ENCODE results near the gene FGF12.
"Not testable (repeated sequence)": the region's sequence is repeated elsewhere in the genome, so short reads cannot be mapped to it uniquely, and the experiment has no call there.

The FGF12 gene

DNA sequence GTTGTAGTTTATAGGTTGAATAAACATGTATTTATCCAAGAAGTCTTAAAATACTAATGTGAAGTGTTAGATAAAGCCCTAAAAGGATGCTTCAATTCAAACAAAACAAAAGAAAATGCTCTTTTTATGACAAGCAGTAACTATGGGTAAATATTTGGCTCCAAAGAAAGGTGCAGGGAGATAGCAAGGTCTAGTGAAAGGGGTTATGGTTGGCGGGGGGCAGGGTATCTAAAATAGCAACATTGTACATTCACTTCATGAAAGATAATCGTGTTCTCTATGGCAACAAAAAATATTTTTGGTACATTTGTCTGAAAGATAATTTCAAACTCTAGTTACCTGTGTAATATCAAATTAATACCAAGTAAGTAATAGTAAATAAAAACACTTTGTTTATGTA is 149.5 kb downstream of the FGF12 start:
- no peak for DNase-seq

DNA sequence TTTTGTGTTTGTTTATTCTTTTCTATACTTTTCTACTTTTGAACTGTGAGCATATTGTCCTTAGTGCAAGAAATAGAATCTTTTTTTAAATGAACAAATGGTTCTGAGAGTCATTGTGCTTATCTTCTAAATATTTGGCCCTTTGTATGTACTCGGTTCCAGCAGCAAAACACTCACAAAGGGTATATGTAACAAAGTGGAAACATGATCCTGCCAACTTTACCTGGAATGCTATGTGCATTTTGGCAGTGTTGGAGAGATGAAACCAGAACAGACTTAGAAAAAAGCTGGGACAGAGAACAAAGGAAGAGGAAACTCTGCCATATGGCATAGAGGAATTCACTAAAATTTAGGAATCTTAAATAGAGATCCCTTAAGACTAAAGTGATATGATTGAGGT is 150.1 kb downstream of the FGF12 start:
- DNase-seq: no peak

DNA sequence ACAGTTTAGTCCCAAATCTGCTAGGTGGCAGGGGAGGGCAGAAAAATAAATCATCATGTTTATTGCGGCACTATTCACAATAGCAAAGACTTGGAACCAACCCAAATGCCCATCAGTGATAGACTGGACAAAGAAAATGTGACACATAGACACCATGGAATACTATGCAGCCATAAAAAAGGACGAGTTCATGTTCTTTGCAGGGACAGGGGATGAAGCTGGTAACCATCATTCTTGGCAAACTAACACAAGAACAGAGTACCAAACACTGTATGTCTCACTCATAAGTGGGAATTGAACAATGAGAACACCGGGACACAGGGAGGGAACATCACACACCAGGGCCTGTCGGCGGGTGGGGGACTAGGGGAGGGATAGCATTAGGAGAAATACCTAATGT is 150.6 kb downstream of the FGF12 start:
- not testable (repeated sequence) for DNase-seq

DNA sequence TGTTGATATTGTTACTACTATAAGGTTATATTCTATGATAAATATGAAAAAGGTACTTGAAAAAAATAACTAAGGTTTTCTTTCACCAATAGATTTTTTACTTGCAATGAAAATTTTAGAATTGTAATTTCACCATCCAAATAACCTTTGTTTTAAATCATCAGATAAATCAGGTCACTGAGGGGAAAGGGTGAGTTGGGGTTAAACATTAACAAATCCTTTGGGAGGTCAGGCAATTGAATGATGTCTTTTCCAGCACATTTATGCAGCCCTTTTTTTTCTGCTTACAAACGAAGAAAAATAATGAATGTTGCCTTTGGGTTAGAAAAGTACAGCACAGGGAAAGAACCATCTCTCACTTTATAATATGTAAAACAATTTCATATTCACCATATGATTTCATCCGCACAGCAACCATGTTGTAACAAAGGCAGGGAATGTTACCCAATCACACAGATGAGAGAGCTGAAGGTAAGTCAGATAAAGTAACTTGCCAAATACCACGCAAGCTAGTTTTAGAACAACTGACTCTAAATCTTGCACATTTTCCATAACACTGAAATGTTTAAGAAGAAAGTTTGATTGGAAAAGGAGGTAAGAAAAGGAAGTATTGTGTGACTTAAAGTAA is 151.3 kb downstream of the FGF12 start:
- no peak for DNase-seq

DNA sequence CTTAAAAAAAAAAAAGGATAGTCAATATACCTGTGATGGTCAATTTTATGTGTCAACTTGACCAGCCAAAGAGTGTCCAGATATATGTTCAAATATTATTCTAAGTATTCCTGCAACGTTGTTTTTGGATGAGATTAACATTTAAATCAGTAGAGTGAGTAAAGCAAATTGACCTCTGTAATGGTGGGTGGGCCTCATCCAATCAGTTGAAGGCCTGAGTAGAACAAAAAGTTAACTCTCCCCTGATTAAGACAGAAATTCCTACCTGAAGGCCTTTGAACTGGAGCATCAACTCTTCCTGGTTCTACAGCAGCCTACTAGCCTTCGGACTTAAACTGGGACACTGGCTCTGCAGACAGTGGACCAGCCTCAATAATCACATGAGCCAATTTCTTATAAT is 154.1 kb downstream of the FGF12 start:
- no peak for DNase-seq

DNA sequence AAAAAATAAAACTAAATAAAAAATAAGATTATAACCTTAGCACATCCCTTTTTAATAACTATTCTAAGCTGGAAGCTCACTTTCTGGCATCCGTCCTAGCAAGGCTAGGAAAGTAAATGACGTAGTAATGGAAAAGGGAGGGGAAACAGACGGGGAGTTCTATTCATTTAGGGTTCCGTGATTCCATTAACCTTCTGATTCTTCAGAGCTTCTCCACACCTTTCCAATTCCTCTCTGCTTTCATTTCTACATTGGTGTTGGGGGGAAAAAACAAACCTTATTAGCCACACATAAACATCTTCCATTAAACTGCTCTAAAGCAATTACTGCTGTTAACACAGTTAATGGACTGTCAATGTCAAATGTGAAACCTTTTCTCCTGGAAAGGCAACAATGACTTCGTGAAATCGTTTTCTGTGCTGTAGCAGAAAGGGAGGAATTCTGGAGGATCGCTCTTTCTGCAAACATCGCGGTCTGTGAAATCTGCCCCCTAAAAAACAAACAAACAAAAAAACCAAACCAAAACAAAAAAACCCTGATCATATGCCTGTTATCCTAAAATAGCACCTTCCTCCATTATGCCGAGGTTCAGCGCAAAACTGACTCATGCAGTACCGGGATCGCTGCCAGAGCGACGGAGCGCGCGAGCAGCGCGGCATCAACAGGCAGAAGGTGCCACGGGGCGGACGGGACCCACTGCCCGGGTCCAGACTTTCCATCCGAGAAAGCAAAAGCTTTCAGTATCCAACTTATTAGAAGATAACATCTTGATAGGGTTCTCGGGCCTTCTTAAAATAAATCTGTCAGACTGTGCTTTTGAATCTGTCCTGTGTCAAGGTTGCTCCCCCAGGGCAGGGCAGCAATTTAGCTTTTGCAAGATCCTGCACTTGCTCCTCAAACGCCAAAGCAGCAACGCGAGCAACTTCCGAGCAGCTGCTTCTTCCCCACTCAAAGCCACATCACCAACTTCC is 156.2 kb downstream of the FGF12 start:
- no peak for DNase-seq

DNA sequence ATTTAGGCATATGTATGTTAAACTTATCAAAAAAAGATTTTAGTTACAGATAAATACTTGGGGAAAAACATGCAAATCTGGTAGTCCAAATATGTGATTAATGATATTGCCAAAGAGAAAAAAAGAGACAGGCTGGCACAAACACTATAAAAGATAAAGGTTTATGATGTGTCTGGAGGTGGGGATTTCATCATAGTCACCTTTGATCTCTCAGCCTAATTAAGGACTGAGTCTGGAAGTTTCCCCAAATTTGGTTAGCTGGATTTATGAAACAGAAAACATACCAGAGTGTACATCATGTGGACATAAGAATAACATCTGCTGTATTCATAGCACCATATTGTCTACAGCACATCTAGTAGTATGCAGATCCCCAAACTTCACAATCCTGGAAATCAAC is 157.0 kb downstream of the FGF12 start:
- no peak for DNase-seq

DNA sequence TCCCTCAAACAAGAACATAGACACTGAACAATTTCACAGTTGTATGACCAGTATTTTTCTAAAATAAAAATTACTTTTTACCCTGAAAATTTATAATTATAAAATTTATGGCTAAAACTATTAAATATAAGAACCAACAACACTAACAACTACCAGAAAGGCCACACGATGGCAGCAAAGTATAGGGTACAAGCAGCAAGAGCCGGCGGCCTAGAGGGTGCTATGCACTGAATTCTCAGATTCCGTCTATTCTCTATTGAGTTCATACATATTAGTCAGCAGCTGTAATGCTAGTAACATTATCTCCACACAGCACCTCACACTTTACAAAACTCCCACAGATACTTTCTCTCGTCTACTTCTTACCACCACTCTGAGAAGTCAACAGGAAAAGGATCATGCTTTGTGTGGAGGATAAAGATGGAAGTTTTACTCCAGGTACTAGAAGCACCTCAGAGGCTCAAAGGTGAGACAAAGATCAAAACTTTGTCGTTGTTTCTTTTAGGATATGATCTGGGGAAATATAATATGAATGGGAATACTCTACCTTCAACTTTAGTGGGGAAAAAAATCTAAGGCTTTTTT is 160.5 kb downstream of the FGF12 start:
- no peak for DNase-seq

DNA sequence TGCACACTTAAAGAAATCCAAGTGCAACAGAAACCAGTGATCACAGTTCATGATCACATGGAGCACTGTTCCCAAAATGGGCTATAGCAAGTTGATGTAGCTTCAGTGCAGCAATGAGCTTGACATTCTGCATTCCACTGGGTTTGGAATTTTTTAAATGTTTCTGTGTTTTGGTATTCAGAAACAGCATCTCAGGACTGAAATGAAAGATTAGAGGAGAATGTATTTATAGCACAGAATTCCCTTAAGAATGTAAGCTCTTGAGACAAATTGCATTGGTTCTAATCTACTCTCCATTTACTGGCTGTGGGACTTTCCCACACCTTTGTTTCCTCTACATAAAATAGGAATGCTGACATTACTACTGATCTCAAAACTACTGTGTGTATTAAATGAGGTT is 162.7 kb downstream of the FGF12 start:
- DNase-seq: no peak

DNA sequence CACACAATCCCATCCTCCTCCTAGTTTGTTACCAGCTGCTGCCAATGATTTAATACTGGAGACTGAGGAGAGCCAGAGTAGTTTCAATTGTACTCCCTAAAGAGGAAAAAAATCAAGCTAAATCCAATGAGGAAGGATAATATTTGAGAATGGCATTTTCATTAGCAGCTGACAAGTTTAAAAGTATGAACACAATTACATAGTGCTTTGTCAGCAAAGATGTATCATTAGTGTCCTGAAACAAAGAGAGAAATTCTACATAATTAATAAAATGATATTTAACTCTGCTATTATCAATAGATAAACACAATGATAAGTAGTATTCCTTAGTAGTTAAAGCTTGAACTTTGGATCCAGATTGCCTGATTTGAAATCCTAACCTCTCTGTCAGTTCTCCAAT is 163.9 kb downstream of the FGF12 start:
- no peak for DNase-seq

DNA sequence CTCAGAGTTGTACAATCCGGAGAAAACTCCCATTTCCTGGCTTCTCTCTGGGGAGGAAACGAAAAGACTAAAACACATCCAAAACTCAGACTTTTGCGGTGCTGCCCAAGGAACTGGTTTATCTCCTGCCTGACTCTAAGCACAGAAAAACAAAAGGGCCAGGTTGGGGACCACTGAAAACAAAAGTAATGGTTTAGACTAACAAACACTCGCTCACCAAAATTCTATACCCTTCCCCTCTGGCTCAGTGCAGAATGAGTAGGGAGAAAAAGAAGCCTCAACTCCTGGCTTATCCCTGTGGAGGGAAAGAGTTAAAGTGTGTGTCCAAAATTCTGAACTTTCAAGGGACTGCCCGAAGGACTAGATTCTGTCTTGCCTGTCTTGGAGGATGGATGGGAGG is 173.6 kb downstream of the FGF12 start:
- no peak for DNase-seq

DNA sequence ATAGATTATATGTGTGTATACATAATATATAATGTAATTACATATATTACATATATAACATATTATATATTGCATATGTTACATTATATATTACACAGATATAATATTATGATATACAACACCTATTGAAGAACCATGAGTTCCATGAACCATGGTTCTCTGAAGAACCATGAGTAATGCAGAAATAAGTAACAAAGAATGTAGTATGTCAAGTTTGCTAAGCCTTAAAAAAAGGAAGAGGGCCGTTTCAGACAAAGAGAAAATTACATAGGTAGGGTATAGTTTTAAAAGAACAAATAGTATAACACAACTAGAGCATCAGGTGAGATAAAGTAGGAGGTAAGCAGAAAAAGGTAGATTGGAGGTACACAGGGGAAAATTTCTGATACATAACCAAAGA is 177.0 kb downstream of the FGF12 start:
- no peak for DNase-seq

DNA sequence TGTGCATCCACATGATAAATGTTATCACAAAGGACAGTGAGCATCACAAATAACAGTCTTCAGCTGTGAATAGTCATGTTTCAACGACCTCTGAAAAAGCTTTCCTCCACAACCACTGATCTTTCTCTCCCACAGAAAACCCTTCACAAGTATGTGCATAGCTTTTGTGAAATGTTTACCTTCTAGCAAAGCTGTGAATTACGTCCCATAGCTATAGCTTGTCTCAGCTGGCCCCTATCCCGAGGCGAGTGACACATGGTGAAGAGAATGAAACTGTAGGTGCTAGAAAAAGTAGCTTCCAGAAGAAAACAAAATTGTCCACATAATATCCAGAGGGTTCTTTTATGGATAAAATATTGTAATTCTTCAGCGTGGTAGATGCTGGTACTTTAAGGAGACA is 182.0 kb downstream of the FGF12 start:
- DNase-seq: no peak

DNA sequence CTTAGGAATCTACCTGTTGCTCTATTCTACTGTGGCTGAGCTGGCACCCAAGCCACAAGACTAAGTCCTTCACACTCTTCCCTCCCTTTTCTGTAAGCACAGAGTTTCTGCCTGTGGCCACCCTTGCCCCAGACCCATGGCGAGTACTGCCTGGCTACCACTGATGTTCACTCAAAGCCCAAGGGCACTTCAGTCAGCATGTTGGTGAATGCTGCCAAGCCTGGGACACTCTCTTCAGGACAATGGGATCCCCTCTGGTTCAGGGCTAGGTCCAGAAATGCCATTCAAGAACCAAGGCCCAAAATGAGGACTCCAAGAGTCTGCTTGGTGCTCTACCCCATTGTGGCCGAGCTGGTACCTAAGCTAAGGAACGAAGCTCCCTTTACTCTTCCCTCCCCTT is 184.2 kb downstream of the FGF12 start:
- no peak for DNase-seq

DNA sequence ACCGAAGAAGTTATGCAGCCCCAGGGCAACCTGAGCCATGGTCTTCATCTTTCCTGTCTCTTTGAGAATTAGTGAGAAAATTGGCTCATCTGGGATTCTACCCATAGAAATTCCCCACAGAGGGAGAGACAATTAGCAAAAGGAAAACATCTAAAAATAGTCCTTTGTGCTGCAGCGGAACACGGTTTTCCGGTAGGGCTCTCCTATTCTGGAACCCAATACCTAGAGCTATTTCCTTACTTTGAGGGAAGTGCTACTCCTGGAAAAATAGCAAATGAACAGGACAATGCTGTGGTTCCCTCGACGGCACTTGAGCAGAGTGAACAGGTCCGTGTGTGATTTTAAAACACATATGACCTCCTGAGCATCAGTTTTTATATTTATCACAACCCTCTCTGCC is 210.5 kb downstream of the FGF12 start:
- no peak for DNase-seq

DNA sequence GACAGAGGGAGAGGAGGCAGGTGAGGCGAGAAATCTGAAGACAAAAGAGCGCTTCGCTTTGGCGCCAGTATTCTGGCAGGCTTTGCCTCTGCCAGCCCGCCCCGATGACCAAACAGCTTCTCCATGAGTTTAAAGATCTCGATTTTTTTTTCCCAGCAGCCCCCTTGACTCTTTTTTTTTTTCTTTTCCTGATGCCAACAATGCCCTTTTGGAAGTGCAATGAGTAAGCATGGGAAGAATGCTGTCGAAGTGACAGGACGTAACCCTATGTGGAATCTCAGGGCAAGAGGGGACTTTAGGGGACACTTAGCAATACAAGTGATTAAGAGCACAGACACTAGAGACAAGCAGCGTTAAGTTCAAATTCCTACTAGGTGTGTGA is 211.7 kb downstream of the FGF12 start:
- DNase-seq: no peak

DNA sequence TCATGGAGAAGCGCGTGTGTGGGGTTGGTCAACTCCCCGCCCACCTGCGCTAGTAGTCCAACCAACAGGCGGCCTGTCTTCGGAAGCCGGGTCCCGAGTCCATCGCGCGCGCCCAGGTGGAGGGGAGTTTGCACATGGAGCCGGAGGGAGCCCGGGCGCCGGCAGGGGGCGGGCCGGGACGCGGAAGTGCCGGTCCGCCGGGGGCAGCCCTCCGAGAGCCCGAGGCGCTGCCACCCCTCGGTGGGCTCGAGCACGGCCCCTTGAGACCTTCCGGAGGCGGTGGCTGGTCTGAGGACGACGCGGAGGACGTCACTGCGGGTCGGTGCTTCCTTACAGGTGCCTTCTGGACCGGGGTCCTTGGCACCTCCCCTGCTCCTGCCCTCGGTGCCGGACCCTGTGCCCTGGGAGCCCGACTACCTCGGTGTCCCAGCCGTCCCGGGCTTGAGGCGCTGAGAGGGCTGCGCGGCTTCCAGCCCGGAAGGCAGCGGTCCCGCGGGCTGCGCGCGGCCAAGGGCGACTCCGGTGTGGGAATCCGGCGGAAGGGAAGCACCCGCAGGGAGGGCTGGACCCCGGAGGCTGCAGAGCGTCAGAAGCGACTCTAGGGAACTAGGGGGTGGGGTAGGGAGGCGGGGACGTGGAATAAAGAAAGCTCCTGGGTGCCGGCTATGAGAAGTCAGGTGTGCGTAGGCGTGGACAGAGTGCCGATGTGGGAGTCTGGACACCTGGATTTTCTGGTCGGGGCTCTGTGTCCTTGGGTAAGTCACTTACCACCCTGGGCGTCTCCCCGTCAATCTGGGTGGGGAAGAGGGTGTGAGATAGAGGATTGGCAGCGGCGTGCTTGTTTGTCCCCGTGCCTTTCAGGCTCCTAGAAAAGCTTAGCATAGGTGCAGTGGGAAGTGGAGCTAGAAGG is 212.3 kb downstream of the FGF12 start:
- no peak for DNase-seq

DNA sequence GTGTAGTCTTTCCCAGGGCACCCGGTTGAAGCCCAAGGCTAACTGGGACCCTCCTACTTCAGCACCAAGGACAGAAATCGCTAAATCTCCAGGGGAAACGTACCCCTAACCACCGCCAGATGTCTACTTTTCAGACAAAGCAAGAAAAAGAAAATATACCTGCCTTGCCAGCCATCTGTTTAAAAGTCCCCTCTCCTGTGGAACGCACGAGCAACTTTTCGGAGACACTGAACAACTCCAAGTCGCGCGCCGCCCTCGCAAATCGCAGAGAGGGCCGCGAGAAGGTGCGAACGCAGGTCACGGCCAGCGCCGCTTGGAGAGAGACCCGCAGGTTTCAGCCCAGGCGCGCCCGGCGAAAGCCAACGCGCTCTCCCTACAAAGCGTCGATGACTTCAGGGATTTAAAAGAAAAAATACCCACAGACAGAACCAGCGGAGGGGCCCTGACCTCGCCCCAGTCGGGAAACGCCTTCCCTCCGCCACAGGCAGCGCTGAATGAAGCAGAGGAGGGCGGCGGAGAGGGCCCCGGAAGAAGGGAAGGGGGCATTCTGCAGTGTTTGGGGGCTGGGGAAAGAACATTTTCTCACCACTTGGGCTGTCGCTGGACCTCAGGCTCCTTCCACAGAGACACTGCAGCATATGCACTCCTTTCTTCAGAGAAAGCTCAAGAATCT is 213.1 kb downstream of the FGF12 start:
- DNase-seq: no peak

DNA sequence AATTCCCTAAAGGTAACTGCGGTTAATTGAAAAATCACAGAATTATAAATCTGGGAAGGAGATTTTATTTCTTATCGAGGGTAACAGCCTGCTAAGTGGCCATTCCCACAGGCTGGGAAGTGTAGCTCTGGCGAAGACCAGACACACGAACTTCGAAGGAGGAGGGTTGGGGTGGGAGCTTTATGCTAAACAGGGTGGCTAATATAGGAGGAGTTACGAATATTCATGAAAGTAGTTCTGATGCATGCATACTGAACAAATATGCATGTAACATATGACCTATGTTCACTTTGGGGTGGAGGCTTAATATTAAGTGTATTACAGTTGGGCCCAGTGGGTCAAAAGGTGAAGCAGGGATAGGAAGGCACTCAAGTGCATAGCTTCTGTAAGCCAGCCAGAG is 221.6 kb downstream of the FGF12 start:
- no peak for DNase-seq

DNA sequence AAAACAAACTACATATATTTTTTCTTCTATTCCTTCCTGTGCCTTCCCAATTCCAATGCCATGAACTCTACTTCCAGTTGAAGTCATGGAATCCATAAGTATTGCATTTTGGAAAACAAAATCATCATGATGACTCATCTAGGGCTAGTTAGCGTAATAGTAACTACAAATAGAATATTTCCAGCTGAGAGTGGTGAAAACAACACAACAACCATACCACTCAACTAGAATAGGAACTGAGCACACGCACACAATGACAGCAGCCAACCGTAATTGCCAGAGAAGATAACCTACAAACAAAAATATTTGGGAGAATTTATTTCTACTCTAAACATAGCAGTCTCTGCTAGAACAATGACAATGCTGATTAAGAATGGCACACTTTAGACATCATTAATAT is 225.9 kb downstream of the FGF12 start:
- DNase-seq: no peak

DNA sequence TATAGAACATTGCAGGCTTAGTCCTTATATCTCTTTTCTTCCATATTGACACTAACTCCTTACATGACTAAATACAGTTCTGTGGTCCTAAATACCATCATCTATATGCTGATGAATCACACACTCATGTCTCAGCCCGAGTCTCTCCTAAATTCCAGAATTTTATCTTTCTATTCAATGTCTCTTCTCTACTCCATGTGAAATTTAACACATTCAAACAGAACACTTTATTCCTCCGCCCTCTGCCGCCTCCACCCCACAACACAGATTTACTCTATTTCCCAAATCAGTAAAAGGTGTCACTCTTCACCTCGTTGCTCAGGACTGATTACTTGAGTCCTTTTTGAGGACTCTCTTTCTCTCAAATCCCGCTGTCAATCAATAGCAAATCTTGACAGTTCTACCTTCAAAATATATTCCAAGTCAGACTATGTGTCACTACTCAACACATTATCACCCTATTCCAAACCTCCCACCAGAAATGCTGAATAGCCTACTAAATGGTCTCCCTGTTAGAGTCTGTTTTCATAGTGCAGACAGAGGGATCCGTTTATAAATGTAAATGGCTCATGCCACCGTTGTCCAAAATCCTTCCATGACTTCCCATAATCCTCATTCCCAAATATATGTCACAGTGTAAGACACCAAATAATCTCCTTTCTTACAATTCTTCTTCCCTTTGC is 230.3 kb downstream of the FGF12 start:
- DNase-seq: no peak

DNA sequence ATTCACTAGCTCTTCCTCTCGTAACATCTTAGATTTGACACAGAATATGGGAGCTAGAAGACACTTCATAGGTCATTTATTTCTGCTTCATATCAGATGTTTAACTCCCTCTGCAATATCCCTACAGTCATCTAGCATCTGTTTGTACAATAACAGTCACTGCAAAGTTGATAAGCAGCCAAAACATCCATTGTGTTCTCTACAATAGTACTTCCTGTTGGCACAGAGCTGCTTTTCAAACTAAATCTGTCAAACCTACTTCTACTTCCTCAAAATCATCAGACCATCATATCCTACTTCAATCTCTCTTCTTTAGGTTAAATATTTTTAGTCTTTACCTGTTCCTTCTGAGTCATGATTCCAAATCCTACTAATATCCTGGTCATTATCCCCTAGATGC is 233.2 kb downstream of the FGF12 start:
- DNase-seq: no peak

All from activated gamma-delta T cell (primary cell).